Measurements from ENCODE around the gene VPS13C. TPM values are rescaled to one million over a fixed set of nuclear protein-coding genes. Genes with fewer than 3 reads are reported as not detected.

VPS13C gene
- total RNA-seq, 1 donor from 2014 or later, result 30.2 TPM

DNA sequence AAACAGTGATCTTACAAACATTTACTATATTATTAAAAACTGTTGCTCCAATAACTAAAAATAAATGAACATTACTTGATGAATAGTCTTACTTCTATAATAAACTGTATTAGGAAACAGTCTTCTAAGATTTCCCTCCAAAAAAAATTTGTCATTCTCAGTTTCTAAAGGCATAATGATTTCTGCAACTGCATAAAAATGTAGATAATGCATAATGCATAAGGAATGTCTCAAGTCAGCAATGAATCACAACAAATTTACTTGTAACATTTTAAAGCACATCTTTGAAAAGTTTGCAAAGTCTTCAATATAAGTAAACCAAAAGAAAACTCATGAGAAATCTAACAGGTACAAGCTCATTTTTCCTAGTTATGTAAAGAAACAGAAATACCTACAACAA, 113.5 kb downstream of the VPS13C start:
- no peak overlapping the region for H3K4me3 ChIP-seq (ENCODE audit: low read depth, low read length)
- no peak for DNase-seq (ENCODE audit: low read depth)
- TF ChIP-seq, protein P1, sequence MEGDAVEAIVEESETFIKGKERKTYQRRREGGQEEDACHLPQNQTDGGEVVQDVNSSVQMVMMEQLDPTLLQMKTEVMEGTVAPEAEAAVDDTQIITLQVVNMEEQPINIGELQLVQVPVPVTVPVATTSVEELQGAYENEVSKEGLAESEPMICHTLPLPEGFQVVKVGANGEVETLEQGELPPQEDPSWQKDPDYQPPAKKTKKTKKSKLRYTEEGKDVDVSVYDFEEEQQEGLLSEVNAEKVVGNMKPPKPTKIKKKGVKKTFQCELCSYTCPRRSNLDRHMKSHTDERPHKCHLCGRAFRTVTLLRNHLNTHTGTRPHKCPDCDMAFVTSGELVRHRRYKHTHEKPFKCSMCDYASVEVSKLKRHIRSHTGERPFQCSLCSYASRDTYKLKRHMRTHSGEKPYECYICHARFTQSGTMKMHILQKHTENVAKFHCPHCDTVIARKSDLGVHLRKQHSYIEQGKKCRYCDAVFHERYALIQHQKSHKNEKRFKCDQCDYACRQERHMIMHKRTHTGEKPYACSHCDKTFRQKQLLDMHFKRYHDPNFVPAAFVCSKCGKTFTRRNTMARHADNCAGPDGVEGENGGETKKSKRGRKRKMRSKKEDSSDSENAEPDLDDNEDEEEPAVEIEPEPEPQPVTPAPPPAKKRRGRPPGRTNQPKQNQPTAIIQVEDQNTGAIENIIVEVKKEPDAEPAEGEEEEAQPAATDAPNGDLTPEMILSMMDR (conservative IDR thresholded peaks at IDR 0.05; ENCODE audit: low read depth, low read length), result no peak

- no peak for DNase-seq (ENCODE audit: low read depth)
- TF ChIP-seq, protein P1 (conservative IDR thresholded peaks at IDR 0.05; ENCODE audit: low read depth, low read length), result no peak
- H3K4me3 ChIP-seq (ENCODE audit: low read depth, low read length), result no peak overlapping the region
Observed at GRCh38 chr15:61943992-61944391, 116.3 kb downstream of the VPS13C start.

DNA sequence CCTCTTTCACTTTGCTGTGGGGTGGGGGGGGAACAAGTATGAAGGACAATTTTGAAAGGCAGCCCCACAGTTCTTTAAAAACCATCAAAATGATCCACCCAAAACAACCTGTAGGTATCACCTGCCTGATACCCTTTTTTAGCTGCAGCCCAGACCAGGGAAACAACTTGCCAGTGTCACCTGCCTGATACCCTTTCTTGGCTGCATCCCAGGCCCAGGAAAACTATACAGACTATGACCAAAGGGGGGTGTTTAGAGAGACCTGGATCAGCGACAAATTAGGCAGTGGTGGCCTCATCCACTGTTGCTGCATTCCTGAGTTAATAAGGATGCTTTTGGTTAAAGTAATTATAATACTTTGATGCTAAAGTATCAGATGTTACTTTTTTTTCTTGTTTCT, 122.0 kb downstream of the VPS13C start:
- TF ChIP-seq, protein P1 (conservative IDR thresholded peaks at IDR 0.05; ENCODE audit: low read depth, low read length), result no peak
- no peak overlapping the region for H3K4me3 ChIP-seq (ENCODE audit: low read depth, low read length)
- no peak for DNase-seq (ENCODE audit: low read depth)

DNA sequence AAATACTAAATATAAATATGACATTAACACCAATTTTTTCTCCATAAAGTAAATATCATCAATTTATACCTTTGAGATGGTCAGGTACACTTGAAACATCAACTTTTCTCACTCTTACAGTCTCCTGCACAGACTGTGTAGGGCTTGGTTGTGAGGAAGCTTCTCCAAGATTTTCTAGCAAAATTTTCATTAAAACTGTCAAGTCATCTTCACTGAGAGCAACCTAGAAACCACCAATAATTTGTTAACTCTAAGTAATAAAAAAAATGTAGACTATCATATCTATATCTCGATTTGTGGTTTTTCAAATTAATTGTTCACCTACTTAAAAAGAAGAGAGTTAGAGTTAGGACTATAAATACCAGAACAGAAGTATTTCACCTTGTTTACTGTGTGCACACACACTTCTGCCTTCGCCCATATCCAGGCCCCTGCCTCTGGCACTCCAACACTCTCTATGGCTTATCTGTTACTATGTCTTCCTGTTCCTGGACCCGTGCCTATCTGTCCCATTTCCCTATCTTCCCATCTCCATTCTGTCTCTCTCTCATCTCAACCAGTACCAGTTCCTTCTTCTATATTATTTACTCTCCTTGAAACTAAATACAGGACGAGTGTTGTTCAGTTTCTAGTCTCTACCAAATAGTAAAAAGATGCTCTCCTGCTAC, 123.6 kb downstream of the VPS13C start:
- DNase-seq (ENCODE audit: low read depth), result no peak
- TF ChIP-seq, protein P1 (conservative IDR thresholded peaks at IDR 0.05; ENCODE audit: low read depth, low read length), result no peak

GRCh38 chr15:61935493-61935892, 124.8 kb downstream of the VPS13C start:
- TF ChIP-seq, protein P1 (conservative IDR thresholded peaks at IDR 0.05; ENCODE audit: low read depth, low read length), result no peak
- no peak overlapping the region for H3K4me3 ChIP-seq (ENCODE audit: low read depth, low read length)
- no peak for DNase-seq (ENCODE audit: low read depth)

More for the DNA sequence above, 123.6 kb downstream of the VPS13C start:
- no peak overlapping the region for H3K4me3 ChIP-seq (ENCODE audit: low read depth, low read length)

GRCh38 chr15:61929452-61929851, 130.8 kb downstream of the VPS13C start:
- TF ChIP-seq, protein P1 (conservative IDR thresholded peaks at IDR 0.05; ENCODE audit: low read depth, low read length), result no peak
- no peak overlapping the region for H3K4me3 ChIP-seq (ENCODE audit: low read depth, low read length)
- no peak for DNase-seq (ENCODE audit: low read depth)

DNA sequence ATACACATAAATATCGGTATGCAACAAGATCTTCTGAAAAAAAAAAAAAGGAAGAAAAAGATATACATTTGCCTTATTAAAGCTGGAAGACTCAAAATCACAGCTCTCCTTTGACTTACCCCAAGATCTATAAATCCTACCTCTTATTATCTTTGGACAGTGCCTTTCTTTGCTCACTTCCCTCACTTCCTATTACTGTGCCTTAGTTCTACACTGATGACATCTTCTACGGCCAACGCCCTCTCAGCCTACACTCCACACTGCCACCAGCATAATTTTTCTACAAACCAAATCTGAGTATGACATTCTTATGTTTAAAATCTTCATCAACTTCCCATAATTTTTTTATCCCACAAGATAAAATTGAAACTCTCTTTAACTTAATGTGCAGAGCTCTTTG, 137.1 kb downstream of the VPS13C start:
- no peak for DNase-seq (ENCODE audit: low read depth)
- H3K4me3 ChIP-seq (ENCODE audit: low read depth, low read length), result no peak overlapping the region
- TF ChIP-seq, protein P1 (conservative IDR thresholded peaks at IDR 0.05; ENCODE audit: low read depth, low read length), result no peak
